ENCODE measurements around the gene NACC2. TPM values are rescaled to one million over a fixed set of nuclear protein-coding genes. Genes with fewer than 3 reads are reported as not detected.

Gene NACC2
- polyA plus RNA-seq, 4 donors = 4.9 to 10.1 (median 8.0) TPM

GRCh38 chr9:136008693-136008997 is 86.4 kb downstream of the NACC2 start:
- Histone ChIP-seq H3K4me1 (ENCODE audit: control insufficient read depth in 3 of 3, insufficient read depth in 2 of 3, low read depth in 1 of 3, low read length in 2 of 3) (peaks cover 0 to 17% (median 0%) of the 10 kb centered on the region in 3 donors), H3K4me3 (ENCODE audit: low read depth in 1 of 3, low read length in 3 of 3) (no peak overlapping the region), H3K36me3 (ENCODE audit: control insufficient read depth in 3 of 3, insufficient read depth in 2 of 3, low read depth in 1 of 3, low read length in 3 of 3) (peaks cover 0 to 57% (median 18%) of the 10 kb centered on the region in 3 donors), H3K27me3 (ENCODE audit: control insufficient read depth in 3 of 3, insufficient read depth in 3 of 3, low read length in 3 of 3) (no peaks in the 10 kb centered on the region), H3K9me3 (ENCODE audit: control insufficient read depth in 2 of 2, insufficient read depth in 1 of 2, low read depth in 1 of 2, low read length in 1 of 2) (no peaks in the 10 kb centered on the region), H3K27ac (ENCODE audit: low read depth in 1 of 3, low read length in 2 of 3) (peak overlapping the region in 1 of 3 donors; percentile 71)
- no peak for DNase-seq
- FAIRE-seq = no peak
- WGBS, 3 donors = 84 to 93% (median 93%) methylated on average over 21 of the region's 21 CpGs

- DNase-seq (no peak), FAIRE-seq (no peak)
- 82 to 87% (median 84%) methylated on average over 24 of the region's 24 CpGs for WGBS, 3 donors
- no peaks in the 10 kb centered on the region for H3K9me3 ChIP-seq (ENCODE audit: control insufficient read depth in 2 of 2, insufficient read depth in 1 of 2, low read depth in 1 of 2, low read length in 1 of 2)
- H3K27me3 ChIP-seq (ENCODE audit: control insufficient read depth in 3 of 3, insufficient read depth in 3 of 3, low read length in 3 of 3) = no peaks in the 10 kb centered on the region
- peak overlapping the region in 1 of 3 donors; percentile 77 for H3K27ac ChIP-seq (ENCODE audit: low read depth in 1 of 3, low read length in 2 of 3)
- H3K4me3 ChIP-seq (ENCODE audit: low read depth in 1 of 3, low read length in 3 of 3) = no peak overlapping the region
- peaks cover 0 to 22% (median 0%) of the 10 kb centered on the region in 3 donors for H3K4me1 ChIP-seq (ENCODE audit: control insufficient read depth in 3 of 3, insufficient read depth in 2 of 3, low read depth in 1 of 3, low read length in 2 of 3)
- H3K36me3 ChIP-seq (ENCODE audit: control insufficient read depth in 3 of 3, insufficient read depth in 2 of 3, low read depth in 1 of 3, low read length in 3 of 3) = peaks cover 0 to 52% (median 18%) of the 10 kb centered on the region in 3 donors
Measured at GRCh38 chr9:136007934-136008692, 87.0 kb downstream of the NACC2 start.

- peaks cover 0 to 20% (median 0%) of the 10 kb centered on the region in 3 donors for H3K4me1 ChIP-seq (ENCODE audit: control insufficient read depth in 3 of 3, insufficient read depth in 2 of 3, low read depth in 1 of 3, low read length in 2 of 3)
- no peak overlapping the region for H3K4me3 ChIP-seq (ENCODE audit: low read depth in 1 of 3, low read length in 3 of 3)
- H3K27ac ChIP-seq (ENCODE audit: low read depth in 1 of 3, low read length in 2 of 3) = peak overlapping the region in 1 of 3 donors; percentile 62
- peaks cover 0 to 45% (median 14%) of the 10 kb centered on the region in 3 donors for H3K36me3 ChIP-seq (ENCODE audit: control insufficient read depth in 3 of 3, insufficient read depth in 2 of 3, low read depth in 1 of 3, low read length in 3 of 3)
- 81 to 92% (median 85%) methylated on average over 36 of the region's 36 CpGs for WGBS, 3 donors
- H3K9me3 ChIP-seq (ENCODE audit: control insufficient read depth in 2 of 2, insufficient read depth in 1 of 2, low read depth in 1 of 2, low read length in 1 of 2) = no peaks in the 10 kb centered on the region
- H3K27me3 ChIP-seq (ENCODE audit: control insufficient read depth in 3 of 3, insufficient read depth in 3 of 3, low read length in 3 of 3) = no peaks in the 10 kb centered on the region
- no peak for DNase-seq
- no peak for FAIRE-seq
Measured at GRCh38 chr9:136007276-136007933, 87.7 kb downstream of the NACC2 start.

- H3K9me3 ChIP-seq (ENCODE audit: control insufficient read depth in 2 of 2, insufficient read depth in 1 of 2, low read depth in 1 of 2, low read length in 1 of 2) = no peaks in the 10 kb centered on the region
- peaks cover 0 to 35% (median 4%) of the 10 kb centered on the region in 3 donors for H3K36me3 ChIP-seq (ENCODE audit: control insufficient read depth in 3 of 3, insufficient read depth in 2 of 3, low read depth in 1 of 3, low read length in 3 of 3)
- H3K4me3 ChIP-seq (ENCODE audit: low read depth in 1 of 3, low read length in 3 of 3) = no peak overlapping the region
- peaks cover 0 to 12% (median 0%) of the 10 kb centered on the region in 3 donors for H3K4me1 ChIP-seq (ENCODE audit: control insufficient read depth in 3 of 3, insufficient read depth in 2 of 3, low read depth in 1 of 3, low read length in 2 of 3)
- FAIRE-seq = no peak
- DNase-seq = no peak
- no peaks in the 10 kb centered on the region for H3K27me3 ChIP-seq (ENCODE audit: control insufficient read depth in 3 of 3, insufficient read depth in 3 of 3, low read length in 3 of 3)
- H3K27ac ChIP-seq (ENCODE audit: low read depth in 1 of 3, low read length in 2 of 3) = no peak overlapping the region
- WGBS, 3 donors = 78 to 84% (median 80%) methylated on average over 7 of the region's 7 CpGs
Measured at GRCh38 chr9:136006169-136006568, 88.9 kb downstream of the NACC2 start.

- peaks cover 0 to 12% (median 0%) of the 10 kb centered on the region in 3 donors for H3K4me1 ChIP-seq (ENCODE audit: control insufficient read depth in 3 of 3, insufficient read depth in 2 of 3, low read depth in 1 of 3, low read length in 2 of 3)
- H3K4me3 ChIP-seq (ENCODE audit: low read depth in 1 of 3, low read length in 3 of 3) = no peak overlapping the region
- WGBS, 3 donors = 61 to 81% (median 64%) methylated on average over 12 to 15 of the region's 15 CpGs
- peaks cover 0 to 22% (median 0%) of the 10 kb centered on the region in 3 donors for H3K36me3 ChIP-seq (ENCODE audit: control insufficient read depth in 3 of 3, insufficient read depth in 2 of 3, low read depth in 1 of 3, low read length in 3 of 3)
- no peak overlapping the region for H3K27ac ChIP-seq (ENCODE audit: low read depth in 1 of 3, low read length in 2 of 3)
- no peaks in the 10 kb centered on the region for H3K9me3 ChIP-seq (ENCODE audit: control insufficient read depth in 2 of 2, insufficient read depth in 1 of 2, low read depth in 1 of 2, low read length in 1 of 2)
- H3K27me3 ChIP-seq (ENCODE audit: control insufficient read depth in 3 of 3, insufficient read depth in 3 of 3, low read length in 3 of 3) = no peaks in the 10 kb centered on the region
- FAIRE-seq (no peak), DNase-seq (no peak)
Measured at GRCh38 chr9:136004712-136005111, 90.4 kb downstream of the NACC2 start.

GRCh38 chr9:136004219-136004618 is 90.9 kb downstream of the NACC2 start:
- DNase-seq (no peak), FAIRE-seq (no peak)
- Histone ChIP-seq H3K36me3 (ENCODE audit: control insufficient read depth in 3 of 3, insufficient read depth in 2 of 3, low read depth in 1 of 3, low read length in 3 of 3) (peaks cover 0 to 17% (median 0%) of the 10 kb centered on the region in 3 donors), H3K4me1 (ENCODE audit: control insufficient read depth in 3 of 3, insufficient read depth in 2 of 3, low read depth in 1 of 3, low read length in 2 of 3) (peaks cover 0 to 12% (median 0%) of the 10 kb centered on the region in 3 donors), H3K9me3 (ENCODE audit: control insufficient read depth in 2 of 2, insufficient read depth in 1 of 2, low read depth in 1 of 2, low read length in 1 of 2) (no peaks in the 10 kb centered on the region), H3K4me3 (ENCODE audit: low read depth in 1 of 3, low read length in 3 of 3) (no peak overlapping the region), H3K27ac (ENCODE audit: low read depth in 1 of 3, low read length in 2 of 3) (no peak overlapping the region), H3K27me3 (ENCODE audit: control insufficient read depth in 3 of 3, insufficient read depth in 3 of 3, low read length in 3 of 3) (no peaks in the 10 kb centered on the region)
- 70 to 75% (median 71%) methylated on average over 9 of the region's 9 CpGs for WGBS, 3 donors

- peaks cover 0 to 11% (median 0%) of the 10 kb centered on the region in 3 donors for H3K36me3 ChIP-seq (ENCODE audit: control insufficient read depth in 3 of 3, insufficient read depth in 2 of 3, low read depth in 1 of 3, low read length in 3 of 3)
- H3K4me3 ChIP-seq (ENCODE audit: low read depth in 1 of 3, low read length in 3 of 3) = no peak overlapping the region
- no peaks in the 10 kb centered on the region for H3K27me3 ChIP-seq (ENCODE audit: control insufficient read depth in 3 of 3, insufficient read depth in 3 of 3, low read length in 3 of 3)
- 14 to 37% (median 29%) methylated on average over 13 to 15 of the region's 15 CpGs for WGBS, 3 donors
- DNase-seq (peak in 1 of 2 donors; percentile 18), FAIRE-seq (no peak)
- peaks cover 0 to 12% (median 0%) of the 10 kb centered on the region in 3 donors for H3K4me1 ChIP-seq (ENCODE audit: control insufficient read depth in 3 of 3, insufficient read depth in 2 of 3, low read depth in 1 of 3, low read length in 2 of 3)
- no peak overlapping the region for H3K27ac ChIP-seq (ENCODE audit: low read depth in 1 of 3, low read length in 2 of 3)
- H3K9me3 ChIP-seq (ENCODE audit: control insufficient read depth in 2 of 2, insufficient read depth in 1 of 2, low read depth in 1 of 2, low read length in 1 of 2) = no peaks in the 10 kb centered on the region
Measured at GRCh38 chr9:136003411-136004218, 91.5 kb downstream of the NACC2 start.

- Histone ChIP-seq H3K4me1 (ENCODE audit: control insufficient read depth in 3 of 3, insufficient read depth in 2 of 3, low read depth in 1 of 3, low read length in 2 of 3) (peaks cover 0 to 12% (median 0%) of the 10 kb centered on the region in 3 donors), H3K9me3 (ENCODE audit: control insufficient read depth in 2 of 2, insufficient read depth in 1 of 2, low read depth in 1 of 2, low read length in 1 of 2) (no peaks in the 10 kb centered on the region), H3K27ac (ENCODE audit: low read depth in 1 of 3, low read length in 2 of 3) (no peak overlapping the region), H3K4me3 (ENCODE audit: low read depth in 1 of 3, low read length in 3 of 3) (no peak overlapping the region), H3K36me3 (ENCODE audit: control insufficient read depth in 3 of 3, insufficient read depth in 2 of 3, low read depth in 1 of 3, low read length in 3 of 3) (peaks cover 0 to 5% (median 0%) of the 10 kb centered on the region in 3 donors), H3K27me3 (ENCODE audit: control insufficient read depth in 3 of 3, insufficient read depth in 3 of 3, low read length in 3 of 3) (no peaks in the 10 kb centered on the region)
- DNase-seq (peak in 1 of 2 donors; percentile 26), FAIRE-seq (no peak)
- WGBS, 3 donors = 49 to 51% (median 50%) methylated on average over 7 to 10 of the region's 10 CpGs
Measured at GRCh38 chr9:136002881-136003280, 92.2 kb downstream of the NACC2 start.
